Kasumi-1 (cell line): ENCODE measurements around the gene GRAMD1A.
"Not testable (repeated sequence)": the region's sequence is repeated elsewhere in the genome, so short reads cannot be mapped to it uniquely, and the experiment has no call there.

ENCODE experiments used
- DNase-seq, 2 experiments: peaks; one replicate each; lab custom pipeline; 2025; lab: John Stamatoyannopoulos, UW

Gene GRAMD1A

DNA sequence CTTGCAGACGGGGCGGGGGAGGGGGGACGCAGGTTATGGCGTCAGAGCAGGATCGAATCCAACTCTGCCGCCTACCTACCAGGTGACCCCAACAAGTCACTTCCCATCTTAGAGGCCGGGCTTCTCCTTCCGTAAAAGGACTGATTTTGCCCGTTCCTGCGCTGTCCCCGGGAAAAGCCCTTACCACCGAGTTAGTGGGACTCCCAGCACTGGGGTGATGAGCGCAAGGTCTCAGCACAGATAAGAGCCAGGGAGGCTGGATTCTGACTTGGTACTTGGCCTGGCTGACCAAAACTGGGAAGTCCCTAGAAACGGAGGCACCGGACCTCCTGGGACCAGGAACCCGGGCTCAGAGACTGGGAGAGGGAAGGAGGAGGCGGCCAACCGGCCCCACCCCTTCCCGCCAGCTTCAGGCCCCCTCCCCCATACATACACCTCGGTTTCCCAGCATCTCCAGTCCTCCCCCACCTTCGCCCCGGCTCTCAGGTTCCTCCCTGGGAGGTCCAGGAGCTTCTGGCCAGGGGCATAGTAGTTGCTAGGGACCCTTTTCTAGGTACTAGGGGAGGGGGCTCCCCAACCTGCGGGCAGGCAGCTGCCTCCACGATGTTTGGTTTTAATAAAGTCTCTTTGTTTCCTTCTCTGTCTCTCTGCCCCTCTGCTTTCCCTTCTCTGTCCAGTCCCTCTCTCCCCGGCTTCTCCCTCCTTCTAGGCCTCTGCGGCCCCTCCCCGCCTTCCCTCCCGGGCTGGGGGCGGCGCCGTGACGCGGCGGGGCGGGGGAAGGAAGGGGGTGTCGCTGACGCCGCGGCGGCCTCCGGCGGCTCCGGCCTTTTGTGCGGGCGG, at the start of gene GRAMD1A:
GRAMD1A (plus strand) TSS at position 826 of the 840 bp plus-strand sequence. CDS start 156 bp downstream, outside the sequence.
- DNase-seq = peak; percentile 81 to 82

- no peak for DNase-seq
These were observed 47.0 kb upstream of the GRAMD1A start for GRCh38 chr19:34953092-34953491.

- no peak for DNase-seq
These were observed 42.0 kb upstream of the GRAMD1A start for GRCh38 chr19:34957830-34958751.

- DNase-seq = no peak
These were observed 41.1 kb upstream of the GRAMD1A start for GRCh38 chr19:34959021-34959420.

DNA sequence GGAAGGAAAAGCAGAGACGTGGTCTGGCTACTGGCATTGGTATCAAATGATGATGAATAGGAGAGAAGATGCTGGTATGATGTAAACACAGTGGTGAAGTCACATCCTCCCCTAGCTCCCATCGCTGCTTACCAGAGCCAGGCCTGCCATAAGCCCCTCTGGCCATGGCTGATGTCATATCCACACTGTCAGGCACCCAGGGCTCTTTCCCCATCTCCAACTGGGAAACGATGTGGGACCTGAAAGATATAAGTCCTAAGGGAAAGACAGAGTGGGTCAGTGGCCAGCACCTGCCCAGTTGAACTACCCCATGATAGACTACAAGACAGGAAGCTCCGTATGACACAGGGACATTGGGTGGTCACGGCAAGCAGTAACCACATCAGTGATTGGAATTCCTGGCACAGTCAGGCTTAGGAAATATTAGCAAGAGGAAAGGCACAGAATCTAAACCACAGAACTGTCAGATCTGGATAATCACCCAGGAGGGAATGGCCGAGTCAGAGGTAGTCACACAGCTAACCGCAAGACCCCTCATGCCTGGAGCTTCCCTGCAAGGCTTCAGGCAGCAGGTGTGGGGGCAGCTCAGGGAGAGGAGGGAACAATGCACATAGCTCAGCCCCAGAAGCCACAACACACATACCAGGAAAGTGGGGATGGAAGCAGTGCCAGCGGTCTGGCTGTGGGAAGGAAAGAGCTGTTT, 39.9 kb upstream of the GRAMD1A start:
- DNase-seq = no peak

GRCh38 chr19:34960940-34961679, 39.0 kb upstream of the GRAMD1A start:
- no peak for DNase-seq

- DNase-seq = peak; percentile 83 to 85
These were observed 38.1 kb upstream of the GRAMD1A start for GRCh38 chr19:34961775-34962686.

- peak in 1 of 2 experiments; percentile 19 for DNase-seq
These were observed 37.2 kb upstream of the GRAMD1A start for GRCh38 chr19:34962687-34963572.

- DNase-seq = peak; percentile 44 to 56
These were observed 36.3 kb upstream of the GRAMD1A start, which contains the start of gene ZNF792 for GRCh38 chr19:34963573-34964406. ZNF792 (minus strand) TSS chr19:34964229; CDS start chr19:34963662, 567 bp downstream.

GRCh38 chr19:34964598-34964997, 35.5 kb upstream of the GRAMD1A start:
- DNase-seq = no peak

GRCh38 chr19:34965505-34965904, 34.6 kb upstream of the GRAMD1A start:
- not testable (repeated sequence) for DNase-seq

DNA sequence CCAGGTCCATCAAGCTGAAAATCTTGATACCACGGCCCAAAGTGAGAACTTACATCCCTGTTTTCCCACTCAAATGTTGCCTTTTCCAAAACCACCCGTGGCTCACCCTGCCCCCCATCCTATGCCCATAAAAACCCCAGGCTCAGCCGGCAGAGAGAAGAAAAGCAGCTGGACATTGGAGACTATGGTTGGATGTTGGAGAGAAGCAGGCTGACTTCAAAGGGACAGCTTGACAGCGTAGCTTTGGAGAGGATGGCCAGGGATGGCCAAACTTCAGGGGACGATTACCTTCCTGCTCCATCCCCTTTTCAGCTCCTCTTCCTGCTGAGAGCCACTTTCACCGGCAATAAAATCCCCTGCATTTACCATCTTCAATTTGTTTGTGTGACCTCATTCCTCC, 32.6 kb upstream of the GRAMD1A start:
- DNase-seq = no peak

DNA sequence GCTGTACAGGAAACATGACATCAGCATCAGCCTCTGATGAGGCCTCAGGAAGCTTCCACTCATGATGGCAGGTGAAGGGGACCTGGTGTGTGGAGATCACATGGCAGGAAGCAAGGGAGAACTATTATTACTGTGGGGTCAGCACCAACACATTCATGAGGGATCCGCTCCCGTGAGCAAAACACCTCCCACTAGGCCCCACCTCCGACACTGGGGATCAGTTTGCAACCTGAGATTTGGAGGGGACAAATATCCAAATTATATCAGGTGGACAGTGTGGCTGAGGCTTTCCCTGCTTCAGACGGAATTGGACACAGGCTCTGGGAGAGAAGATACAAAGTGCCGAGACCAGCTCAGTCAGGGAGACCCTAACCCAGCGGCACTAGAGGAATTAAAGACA, 30.4 kb upstream of the GRAMD1A start:
- DNase-seq = no peak

DNA sequence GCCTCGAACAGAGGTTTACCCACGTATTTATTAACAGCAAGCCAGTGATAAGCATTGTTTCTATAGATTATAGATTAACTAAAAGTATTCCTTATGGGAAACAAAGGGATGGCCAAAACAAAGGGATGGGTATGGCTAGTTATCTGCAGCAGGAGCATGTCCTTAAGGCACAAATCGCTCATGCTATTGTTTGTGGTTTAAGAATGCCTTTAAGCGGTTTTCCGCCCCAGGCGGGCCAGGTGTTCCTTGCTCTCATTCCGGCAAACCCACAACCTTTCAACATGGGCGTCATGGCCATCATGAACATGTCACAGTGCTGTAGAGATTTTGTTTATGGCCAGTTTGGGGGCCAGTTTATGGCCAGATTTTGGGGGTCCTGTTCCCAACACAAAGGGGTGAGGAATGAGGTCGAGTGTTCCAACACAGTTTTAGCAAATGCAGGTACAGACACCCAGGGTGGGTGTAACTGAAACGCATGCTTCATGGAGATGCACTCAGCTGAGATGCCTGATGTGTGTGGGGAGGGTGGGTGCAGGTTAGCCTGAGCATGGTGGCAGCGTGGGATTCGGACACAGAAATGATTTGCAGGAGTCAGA, 29.8 kb upstream of the GRAMD1A start:
- not testable (repeated sequence) for DNase-seq

GRCh38 chr19:34972163-34972705, 27.9 kb upstream of the GRAMD1A start:
- no peak for DNase-seq

GRCh38 chr19:34974646-34975045, 25.5 kb upstream of the GRAMD1A start:
- DNase-seq = no peak

- DNase-seq = no peak
These were observed 25.1 kb upstream of the GRAMD1A start for GRCh38 chr19:34975056-34975455.
